HepG2 (cell line): ENCODE results near the gene KLF6. TPM values are rescaled to one million over a fixed set of nuclear protein-coding genes. Genes with fewer than 3 reads are reported as not detected.

Experiments used
- ARID2 ChIP-seq: sonication (generic); formaldehyde crosslinking; IDR thresholded peaks from 2 replicates; pipeline ENCODE4 v1.8.1; 2022; ENCODE audit warnings: mild to moderate bottlenecking, missing genetic modification reagents, borderline replicate concordance
- ARNTL ChIP-seq: sonication (generic); formaldehyde crosslinking; IDR thresholded peaks from 2 replicates; pipeline ENCODE4 v1.4.0; 2020; ENCODE audit warnings: mild to moderate bottlenecking, missing genetic modification reagents
- GATAD2A ChIP-seq: IDR thresholded peaks from 2 replicates; pipeline ENCODE4 v1.6.1; 2016
- HES4 ChIP-seq: sonication (generic); formaldehyde crosslinking; IDR thresholded peaks from 2 replicates; pipeline ENCODE4 v1.9.0; 2021; ENCODE audit warnings: mild to moderate bottlenecking, missing genetic modification reagents, borderline replicate concordance
- KDM4B ChIP-seq: sonication (generic); formaldehyde crosslinking; IDR thresholded peaks from 2 replicates; pipeline ENCODE4 v1.4.0; 2020; ENCODE audit warnings: missing genetic modification reagents
- MTA1 ChIP-seq: sonication (generic); formaldehyde crosslinking; IDR thresholded peaks from 2 replicates; pipeline ENCODE4 v1.4.0; 2020; ENCODE audit warnings: missing genetic modification reagents, mild to moderate bottlenecking, borderline replicate concordance
- NFATC3 ChIP-seq: sonication (generic); formaldehyde crosslinking; IDR thresholded peaks from 2 replicates; pipeline ENCODE4 v1.5.1; 2020; ENCODE audit warnings: mild to moderate bottlenecking, missing genetic modification reagents
- POLR2AphosphoS5 ChIP-seq: IDR thresholded peaks from 2 replicates; pipeline ENCODE4 v1.6.1; 2012; ENCODE audit warnings: low read depth, low read length
- RERE ChIP-seq: IDR thresholded peaks from 2 replicates; pipeline ENCODE4 v1.6.1; 2016; ENCODE audit warnings: low read depth, missing genetic modification reagents, missing compliant biosample characterization
- SMAD1 ChIP-seq: sonication (generic); formaldehyde crosslinking; IDR thresholded peaks from 2 replicates; pipeline ENCODE4 v1.4.0; 2020; ENCODE audit warnings: missing genetic modification reagents, low read depth, mild to moderate bottlenecking, borderline replicate concordance
- TBX2 ChIP-seq: sonication (generic); formaldehyde crosslinking; IDR thresholded peaks from 2 replicates; pipeline ENCODE4 v1.5.0; 2020; ENCODE audit warnings: missing genetic modification reagents, mild to moderate bottlenecking, borderline replicate concordance
- TSC22D2 ChIP-seq: sonication (generic); formaldehyde crosslinking; IDR thresholded peaks from 2 replicates; pipeline ENCODE4 v1.5.1; 2020; ENCODE audit warnings: missing genetic modification reagents, mild to moderate bottlenecking, borderline replicate concordance
- ZNF530 ChIP-seq: sonication (generic); formaldehyde crosslinking; IDR thresholded peaks from 2 replicates; pipeline ENCODE4 v1.5.0; 2020; ENCODE audit warnings: low read depth, mild to moderate bottlenecking, missing genetic modification reagents
- ZNF652 ChIP-seq: IDR thresholded peaks from 2 replicates; pipeline ENCODE4 v1.6.1; 2016; ENCODE audit warnings: low read depth, borderline replicate concordance
- polyA plus RNA-seq, 8 experiments: library from polyadenylated mRNA; depleted of rRNA in 3 of 8; stranded (reverse) in 7 of 8; unstranded in 1 of 8; fragments of >200 nt; fragmentation: Illumina TruSeq in 4 of 8; extraction: Trizol in 4 of 8; gene quantifications; 2 replicates each; pipeline versions ENCODE4 v1.2.1 to v1.2.3, GENCODE V29; 2011 to 2016; ENCODE audit warnings: low read depth in 4 of 8, missing spikeins in 1 of 8, mixed read lengths in 1 of 8; ENCODE audit not compliant: insufficient read depth in 1 of 8
- total RNA-seq, 5 experiments: library from RNA; depleted of rRNA; stranded (reverse); fragments of >200 nt; fragmentation: Illumina TruSeq; extraction: Trizol; gene quantifications; 2 replicates each; pipeline ENCODE4 v1.2.3, GENCODE V29; 2016; ENCODE audit warnings: low read depth in 1 of 5
- TF ChIP-seq, protein P1 (sequence below): sonication (generic); formaldehyde crosslinking; IDR thresholded peaks from 2 replicates; pipeline ENCODE4 v1.5.0; 2020; ENCODE audit warnings: mild to moderate bottlenecking, missing genetic modification reagents, borderline replicate concordance
- TF ChIP-seq, protein P2 (sequence below): sonication (generic); formaldehyde crosslinking; IDR thresholded peaks from 2 replicates; pipeline ENCODE4 v1.5.1; 2020; ENCODE audit warnings: mild to moderate bottlenecking, missing genetic modification reagents

Gene KLF6
- total and polyA plus RNA-seq, 2 of the 13 experiments (the other 11 are each of a cell fraction or from before 2014, with no cell fraction given): 27.0 to 71.9 TPM

- TF ChIP-seq, protein P1, sequence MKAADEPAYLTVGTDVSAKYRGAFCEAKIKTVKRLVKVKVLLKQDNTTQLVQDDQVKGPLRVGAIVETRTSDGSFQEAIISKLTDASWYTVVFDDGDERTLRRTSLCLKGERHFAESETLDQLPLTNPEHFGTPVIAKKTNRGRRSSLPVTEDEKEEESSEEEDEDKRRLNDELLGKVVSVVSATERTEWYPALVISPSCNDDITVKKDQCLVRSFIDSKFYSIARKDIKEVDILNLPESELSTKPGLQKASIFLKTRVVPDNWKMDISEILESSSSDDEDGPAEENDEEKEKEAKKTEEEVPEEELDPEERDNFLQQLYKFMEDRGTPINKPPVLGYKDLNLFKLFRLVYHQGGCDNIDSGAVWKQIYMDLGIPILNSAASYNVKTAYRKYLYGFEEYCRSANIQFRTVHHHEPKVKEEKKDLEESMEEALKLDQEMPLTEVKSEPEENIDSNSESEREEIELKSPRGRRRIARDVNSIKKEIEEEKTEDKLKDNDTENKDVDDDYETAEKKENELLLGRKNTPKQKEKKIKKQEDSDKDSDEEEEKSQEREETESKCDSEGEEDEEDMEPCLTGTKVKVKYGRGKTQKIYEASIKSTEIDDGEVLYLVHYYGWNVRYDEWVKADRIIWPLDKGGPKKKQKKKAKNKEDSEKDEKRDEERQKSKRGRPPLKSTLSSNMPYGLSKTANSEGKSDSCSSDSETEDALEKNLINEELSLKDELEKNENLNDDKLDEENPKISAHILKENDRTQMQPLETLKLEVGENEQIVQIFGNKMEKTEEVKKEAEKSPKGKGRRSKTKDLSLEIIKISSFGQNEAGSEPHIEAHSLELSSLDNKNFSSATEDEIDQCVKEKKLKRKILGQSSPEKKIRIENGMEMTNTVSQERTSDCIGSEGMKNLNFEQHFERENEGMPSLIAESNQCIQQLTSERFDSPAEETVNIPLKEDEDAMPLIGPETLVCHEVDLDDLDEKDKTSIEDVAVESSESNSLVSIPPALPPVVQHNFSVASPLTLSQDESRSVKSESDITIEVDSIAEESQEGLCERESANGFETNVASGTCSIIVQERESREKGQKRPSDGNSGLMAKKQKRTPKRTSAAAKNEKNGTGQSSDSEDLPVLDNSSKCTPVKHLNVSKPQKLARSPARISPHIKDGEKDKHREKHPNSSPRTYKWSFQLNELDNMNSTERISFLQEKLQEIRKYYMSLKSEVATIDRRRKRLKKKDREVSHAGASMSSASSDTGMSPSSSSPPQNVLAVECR: peak; percentile 9; the same call in 1 of the 2 replicates
- TF ChIP-seq TSC22D2: no peak
- peak; percentile 66; the same call in 1 of the 2 replicates for TF ChIP-seq RERE (CRISPR knock-in tag)
- TF ChIP-seq TBX2 (CRISPR knock-in tag): peak; percentile 88
- no peak for TF ChIP-seq HES4 (CRISPR knock-in tag)
- no peak for TF ChIP-seq ARNTL (CRISPR knock-in tag)
- TF ChIP-seq ZNF530: no peak
- peak; percentile 65; the same call in 1 of the 2 replicates for TF ChIP-seq GATAD2A (CRISPR knock-in tag)
- no peak for TF ChIP-seq ARID2 (CRISPR knock-in tag)
- no peak for TF ChIP-seq SMAD1 (CRISPR knock-in tag)
- TF ChIP-seq MTA1: no peak
- TF ChIP-seq KDM4B (CRISPR knock-in tag): no peak
- no peak for TF ChIP-seq POLR2AphosphoS5
- no peak for TF ChIP-seq NFATC3 (CRISPR knock-in tag)
- TF ChIP-seq, protein P2, sequence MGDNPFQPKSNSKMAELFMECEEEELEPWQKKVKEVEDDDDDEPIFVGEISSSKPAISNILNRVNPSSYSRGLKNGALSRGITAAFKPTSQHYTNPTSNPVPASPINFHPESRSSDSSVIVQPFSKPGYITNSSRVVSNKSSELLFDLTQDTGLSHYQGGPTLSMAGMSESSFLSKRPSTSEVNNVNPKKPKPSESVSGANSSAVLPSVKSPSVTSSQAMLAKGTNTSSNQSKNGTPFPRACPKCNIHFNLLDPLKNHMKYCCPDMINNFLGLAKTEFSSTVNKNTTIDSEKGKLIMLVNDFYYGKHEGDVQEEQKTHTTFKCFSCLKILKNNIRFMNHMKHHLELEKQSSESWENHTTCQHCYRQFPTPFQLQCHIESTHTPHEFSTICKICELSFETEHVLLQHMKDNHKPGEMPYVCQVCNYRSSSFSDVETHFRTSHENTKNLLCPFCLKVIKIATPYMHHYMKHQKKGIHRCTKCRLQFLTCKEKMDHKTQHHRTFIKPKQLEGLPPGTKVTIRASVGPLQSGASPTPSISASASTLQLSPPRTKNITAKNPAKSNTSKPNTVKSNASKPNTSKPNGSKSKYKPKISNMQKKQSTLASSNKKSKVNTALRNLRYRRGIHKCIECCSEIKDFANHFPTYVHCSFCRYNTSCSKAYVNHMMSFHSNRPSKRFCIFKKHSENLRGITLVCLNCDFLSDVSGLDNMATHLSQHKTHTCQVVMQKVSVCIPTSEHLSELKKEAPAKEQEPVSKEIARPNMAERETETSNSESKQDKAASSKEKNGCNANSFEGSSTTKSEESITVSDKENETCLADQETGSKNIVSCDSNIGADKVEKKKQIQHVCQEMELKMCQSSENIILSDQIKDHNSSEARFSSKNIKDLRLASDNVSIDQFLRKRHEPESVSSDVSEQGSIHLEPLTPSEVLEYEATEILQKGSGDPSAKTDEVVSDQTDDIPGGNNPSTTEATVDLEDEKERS (CRISPR knock-in tag): no peak
- no peak for TF ChIP-seq ZNF652 (CRISPR knock-in tag)
Observed at GRCh38 chr10:3747984-3748383, 37.0 kb downstream of the KLF6 start (continued).
